Urothelium cell line (cell line): ENCODE data around the gene SEC31B.

ENCODE experiments used
- DNase-seq: peaks from one replicate; pipeline ENCODE4 v3.0.0; 2011; ENCODE audit warnings: low spot score, mixed read lengths
- FAIRE-seq: peaks from 2 replicates; lab custom pipeline; 2011; peaks lifted over from hg19 to GRCh38; lab: Jason Lieb, UNC

The SEC31B gene

GRCh38 chr10:100519311-100520051 is at the start of gene SEC31B:
Gene SEC31B (minus strand): TSS chr10:100519861. CDS start chr10:100516952, 2,909 bp downstream.
- FAIRE-seq (peak; percentile 9), DNase-seq (no peak)

DNA sequence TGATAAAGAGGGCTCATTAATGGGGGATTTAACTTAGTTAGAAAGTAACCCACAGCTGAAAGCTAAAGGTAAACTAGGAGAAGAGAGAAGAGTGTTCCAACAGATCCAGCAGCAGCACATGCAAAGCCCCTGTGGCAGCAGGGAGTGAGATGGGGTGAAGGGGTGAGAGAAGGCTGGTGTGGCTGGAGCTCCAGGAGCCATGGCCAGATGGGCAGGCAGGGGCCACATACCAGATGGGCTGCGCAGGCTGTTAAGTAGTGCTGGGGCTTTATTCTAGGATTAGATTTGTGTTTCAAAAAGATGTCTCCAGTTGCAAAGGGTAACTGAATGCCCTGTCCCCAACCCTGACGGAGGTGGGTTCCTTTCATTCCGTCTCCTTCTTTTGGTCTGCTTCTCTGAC is 49.3 kb upstream of the SEC31B start:
- DNase-seq (no peak), FAIRE-seq (no peak)

DNA sequence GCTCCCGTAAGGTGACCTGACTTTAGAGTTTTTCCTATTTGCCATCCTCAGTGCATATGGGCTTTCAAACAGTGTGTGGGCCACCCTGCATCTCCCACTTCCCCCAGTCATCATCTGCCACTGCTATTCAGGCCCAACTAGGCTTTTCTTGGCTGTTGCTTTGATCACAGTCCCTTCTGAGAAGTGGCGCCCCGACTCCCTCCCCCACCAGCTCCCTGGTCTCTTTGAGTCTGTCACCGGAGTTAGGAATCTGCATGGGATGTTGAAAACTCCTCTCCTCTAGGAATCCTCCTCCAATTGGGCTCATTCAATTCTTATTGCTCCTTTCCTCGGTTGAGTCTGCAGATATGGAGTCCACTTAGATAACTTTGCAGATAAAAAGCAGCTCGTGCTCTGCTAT is 48.2 kb upstream of the SEC31B start:
- FAIRE-seq (no peak), DNase-seq (no peak)

GRCh38 chr10:100567249-100567648 is 47.6 kb upstream of the SEC31B start:
- FAIRE-seq, result no peak

GRCh38 chr10:100566561-100566960 is 46.9 kb upstream of the SEC31B start:
- DNase-seq, result no peak
- no peak for FAIRE-seq

More at GRCh38 chr10:100567249-100567648, 47.6 kb upstream of the SEC31B start:
- DNase-seq, result no peak

DNA sequence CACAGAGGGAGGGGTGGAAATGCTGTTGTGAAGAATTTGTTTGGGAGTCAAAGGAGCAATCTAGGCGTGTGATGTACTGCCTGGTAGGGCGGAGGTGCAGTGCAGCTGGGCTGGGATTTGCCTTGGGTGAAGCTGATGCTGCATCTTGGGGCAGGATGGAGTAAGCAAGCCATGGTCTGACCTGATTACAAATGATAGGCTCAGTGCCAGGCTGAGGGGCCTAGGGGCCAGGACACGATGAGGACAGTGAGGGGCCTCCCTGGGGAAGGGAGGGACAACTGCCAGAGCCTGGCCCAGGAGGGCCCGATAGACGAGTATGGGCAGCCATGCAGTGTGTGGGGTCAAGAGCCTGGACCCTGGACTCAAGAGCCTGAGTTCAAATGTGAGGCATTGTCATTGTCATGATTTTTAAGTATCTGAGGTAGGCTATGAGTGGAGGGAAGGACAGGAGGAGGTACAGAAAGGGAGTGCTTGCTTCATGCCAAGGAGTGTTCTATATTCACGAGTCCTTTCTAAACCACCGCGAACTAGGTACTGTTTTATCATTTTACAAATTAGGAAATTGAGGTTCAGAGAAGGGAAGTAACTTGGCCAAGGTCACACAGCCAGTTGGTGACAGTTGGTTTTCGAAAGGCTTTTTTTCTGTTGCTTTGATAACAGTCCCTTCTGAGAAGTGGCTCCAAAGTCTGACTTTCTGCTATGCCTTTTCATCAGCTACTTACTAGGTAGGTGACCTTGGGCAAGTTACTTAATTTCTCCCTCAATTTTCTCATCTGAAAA is 45.7 kb upstream of the SEC31B start:
- peak; percentile 17 for FAIRE-seq
- no peak for DNase-seq

GRCh38 chr10:100562008-100562672 is 42.5 kb upstream of the SEC31B start:
- FAIRE-seq, result no peak
- DNase-seq, result no peak

DNA sequence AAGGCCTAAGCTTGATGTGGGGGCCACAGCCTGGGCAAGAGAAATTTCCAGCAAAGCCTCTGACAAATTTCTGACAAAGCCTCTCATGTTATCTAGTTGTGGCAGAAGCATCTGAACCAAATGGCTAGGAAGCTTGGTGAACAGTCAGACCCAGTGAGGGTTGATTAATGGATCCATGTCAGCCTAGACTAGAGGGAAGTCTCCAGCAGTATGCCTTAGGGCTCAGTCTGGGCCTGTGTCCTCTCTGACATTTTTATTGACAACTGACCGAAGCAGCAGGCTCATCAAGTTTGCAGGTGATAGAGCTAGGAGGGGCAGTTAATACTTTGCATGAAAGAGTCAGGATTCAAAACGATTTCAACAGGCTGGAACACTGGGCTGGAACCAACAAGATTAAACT is 41.3 kb upstream of the SEC31B start:
- no peak for DNase-seq
- FAIRE-seq, result peak; percentile 42

DNA sequence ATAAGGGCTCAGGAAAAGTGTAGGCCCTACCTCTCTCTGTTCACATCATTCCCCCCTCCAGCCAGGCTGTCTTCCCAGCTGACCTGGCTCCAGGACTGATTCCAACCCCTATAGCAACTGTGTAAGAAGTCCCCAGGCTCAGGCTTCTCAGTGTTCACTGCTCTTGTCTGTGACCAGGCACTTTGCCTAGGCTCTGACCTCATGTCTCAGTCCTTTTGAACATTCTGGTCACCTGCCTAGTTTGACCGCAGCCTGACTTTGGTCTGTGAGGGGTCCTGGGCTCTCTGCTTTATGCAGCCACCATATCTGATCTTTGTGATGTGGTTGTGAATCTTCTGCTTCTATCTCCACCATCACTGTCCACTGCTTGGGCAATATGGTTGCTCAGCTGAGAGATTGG is 40.6 kb upstream of the SEC31B start:
- FAIRE-seq (no peak), DNase-seq (no peak)

GRCh38 chr10:100554902-100555301 is 35.2 kb upstream of the SEC31B start:
- no peak for FAIRE-seq

DNA sequence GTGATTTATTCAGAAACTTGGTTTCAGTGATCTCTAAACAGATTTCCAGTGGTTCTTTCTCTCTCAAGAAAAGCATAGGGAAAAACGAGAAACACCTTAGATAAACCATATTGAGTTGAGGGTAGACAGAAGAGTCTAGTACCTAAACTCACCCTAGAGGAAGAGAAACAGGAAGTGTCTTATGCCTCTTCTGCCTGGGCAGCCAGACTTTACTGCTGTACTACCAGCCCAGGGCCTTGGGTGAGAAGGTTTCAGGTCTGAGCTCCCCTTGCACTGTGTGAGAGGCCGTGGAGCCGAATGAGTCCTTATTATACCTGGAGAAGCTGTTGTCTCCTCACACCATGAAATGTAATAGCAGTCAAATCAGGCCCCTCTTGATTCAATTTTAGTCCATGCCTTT is 34.3 kb upstream of the SEC31B start:
- no peak for DNase-seq
- no peak for FAIRE-seq

More at GRCh38 chr10:100554902-100555301, 35.2 kb upstream of the SEC31B start:
- DNase-seq, result no peak

GRCh38 chr10:100551738-100552137 is 32.1 kb upstream of the SEC31B start:
- FAIRE-seq, result no peak
- no peak for DNase-seq

DNA sequence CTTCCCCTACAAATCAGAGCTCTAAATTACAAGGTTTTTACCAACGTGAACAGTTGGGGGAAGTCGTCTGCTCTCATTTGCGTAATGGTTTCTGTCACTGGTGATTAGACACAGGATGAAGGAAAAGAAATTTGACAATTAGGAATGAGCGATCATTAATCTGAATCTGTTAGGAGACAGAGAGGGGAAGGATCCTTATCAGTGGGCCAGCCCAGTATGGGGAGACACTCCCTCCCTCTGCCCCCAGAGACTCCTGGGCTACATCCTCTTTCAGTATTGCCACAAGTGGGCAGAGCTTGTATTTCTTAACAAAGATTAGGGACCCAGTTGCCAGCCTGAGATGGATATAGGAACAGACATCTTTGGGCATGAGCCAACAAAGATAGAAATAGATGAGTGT is 31.5 kb upstream of the SEC31B start:
- no peak for FAIRE-seq
- no peak for DNase-seq

- DNase-seq (no peak), FAIRE-seq (no peak)
Measured at GRCh38 chr10:100544950-100545349, 25.3 kb upstream of the SEC31B start.

- no peak for DNase-seq
- FAIRE-seq, result no peak
Measured at GRCh38 chr10:100537475-100537874, 17.8 kb upstream of the SEC31B start.

DNA sequence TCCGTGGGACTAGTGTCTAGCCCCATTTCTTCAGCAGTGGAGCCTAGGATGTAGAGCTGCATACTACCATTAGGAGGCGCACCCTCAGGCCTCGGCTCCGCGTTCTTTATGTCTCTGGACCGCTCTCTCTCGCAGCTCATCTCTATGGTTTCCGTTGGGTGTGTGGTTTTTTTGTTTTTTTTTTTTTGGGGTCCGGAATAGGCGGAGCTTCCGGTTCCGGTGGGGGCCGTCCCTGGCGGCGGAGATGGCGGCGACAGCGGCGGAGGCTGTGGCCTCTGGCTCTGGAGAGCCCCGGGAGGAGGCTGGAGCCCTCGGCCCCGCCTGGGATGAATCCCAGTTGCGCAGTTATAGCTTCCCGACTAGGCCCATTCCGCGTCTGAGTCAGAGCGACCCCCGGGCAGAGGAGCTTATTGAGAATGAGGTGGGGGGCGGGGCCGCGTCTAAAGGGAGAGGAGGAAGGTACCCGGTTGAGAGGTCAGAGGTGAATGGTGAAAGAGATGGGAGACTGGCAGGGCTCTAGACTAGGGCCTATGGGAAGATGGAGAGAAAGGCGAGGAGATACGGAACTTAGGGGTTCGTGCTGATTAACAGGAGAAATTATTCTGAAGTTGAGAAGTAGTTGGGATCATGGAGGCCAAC is 16.2 kb upstream of the SEC31B start, which contains the start of gene HIF1AN:
Gene HIF1AN, plus strand, starts transcription at position 229 of the 639 bp plus-strand sequence. Its CDS starts 16 bp downstream, at position 245.
- DNase-seq, result peak; percentile 97
- FAIRE-seq, result no peak

DNA sequence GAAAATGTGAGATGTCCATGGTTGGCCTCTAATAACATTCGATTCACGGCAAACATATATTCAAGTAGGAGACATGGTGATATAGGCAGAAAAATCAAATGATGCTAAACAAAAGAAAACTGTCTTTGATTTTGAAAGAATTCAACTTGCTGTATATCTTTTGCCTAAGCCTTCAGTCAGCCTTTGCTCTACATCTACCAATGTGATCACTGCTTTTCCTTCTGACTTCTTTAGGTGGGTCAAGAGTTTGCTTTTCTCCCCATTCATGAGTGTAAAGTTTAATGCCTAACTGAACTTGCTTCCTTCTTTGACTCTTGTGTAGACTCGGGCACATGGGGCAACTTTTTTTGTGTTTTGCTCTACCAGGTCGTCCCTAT is 15.7 kb upstream of the SEC31B start:
- no peak for DNase-seq
- FAIRE-seq, result no peak

DNA sequence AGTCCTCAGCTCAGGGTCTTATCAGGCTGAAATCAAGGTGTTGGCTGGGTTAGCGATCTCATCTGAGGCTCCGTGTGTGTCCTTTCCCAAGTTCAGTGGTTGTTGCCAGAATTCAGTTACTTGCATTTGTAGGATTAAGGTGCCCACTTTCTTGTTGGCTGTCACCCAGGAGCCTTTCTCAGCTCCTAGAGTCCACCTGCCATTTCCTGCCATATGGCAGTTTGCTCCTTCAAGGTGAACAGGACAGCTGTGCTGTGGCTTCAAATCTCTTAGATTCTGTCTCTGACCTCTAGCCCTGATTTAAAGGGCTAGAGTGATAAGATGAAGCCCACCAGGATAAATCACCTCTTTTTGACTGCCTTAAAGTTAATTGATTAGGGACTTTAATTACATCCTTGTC is 15.1 kb upstream of the SEC31B start:
- DNase-seq (no peak), FAIRE-seq (no peak)

DNA sequence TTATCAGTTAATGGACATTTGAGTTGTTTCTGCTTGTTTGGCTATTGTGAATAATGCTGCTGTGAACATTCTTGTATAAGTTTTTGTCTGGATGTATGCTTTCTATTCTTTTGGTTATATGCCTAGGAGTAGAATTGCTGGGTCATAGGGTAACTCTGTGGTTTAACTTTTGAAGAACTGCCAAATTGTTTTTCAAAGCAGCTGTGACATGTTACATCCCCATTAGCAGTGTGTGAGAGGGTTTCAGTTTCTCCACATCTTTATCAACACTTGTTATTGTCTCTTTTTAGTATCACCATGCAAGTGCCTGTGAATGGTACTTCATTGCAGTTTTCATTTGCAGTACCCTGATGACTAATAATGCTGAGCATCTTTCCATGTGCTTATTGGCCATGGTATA is 12.1 kb upstream of the SEC31B start:
- no peak for FAIRE-seq
- no peak for DNase-seq

DNA sequence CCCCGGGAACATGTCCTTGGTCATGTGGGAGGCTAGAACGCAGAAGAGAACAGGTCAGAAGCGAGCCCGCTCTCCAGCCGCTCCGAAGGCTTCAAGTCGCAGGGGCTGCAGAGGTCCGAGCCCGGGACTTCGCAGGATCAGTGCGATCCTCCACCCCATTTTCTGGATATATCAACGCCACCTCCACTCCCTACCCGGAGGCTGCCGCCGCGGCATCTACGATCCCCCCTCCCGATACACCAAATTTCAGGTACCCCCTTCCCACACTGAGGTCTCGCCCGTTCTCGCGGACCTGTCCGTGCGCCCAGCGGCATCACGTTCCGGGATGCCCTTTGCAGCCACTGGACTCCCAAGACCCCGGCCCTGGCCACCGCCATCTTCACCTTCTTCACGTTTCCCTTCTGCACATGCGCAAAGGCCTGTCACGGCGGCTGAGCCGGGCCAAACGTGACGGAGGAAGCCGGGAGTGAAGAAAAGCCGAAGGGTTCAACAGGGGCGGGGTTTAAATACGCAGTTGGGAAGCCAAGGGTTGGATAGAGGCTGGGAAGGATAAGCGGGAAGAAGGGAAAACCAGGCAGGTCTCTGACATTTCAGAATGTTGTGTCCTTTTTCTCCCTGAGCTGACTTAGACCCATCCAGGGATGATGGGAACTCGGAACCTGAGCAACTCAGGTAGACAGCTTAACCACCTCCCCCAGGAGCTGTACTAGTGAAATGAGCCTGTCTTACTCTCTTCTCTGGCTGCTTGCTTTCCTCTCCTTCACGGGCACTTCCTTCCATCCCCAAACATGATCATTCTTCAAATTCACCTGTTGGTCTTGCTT is 10.0 kb upstream of the SEC31B start, which contains the start of gene NDUFB8:
Gene NDUFB8, minus strand, starts transcription at position 397 of the 824 bp plus-strand sequence. Its CDS starts 20 bp downstream, at position 377.
- no peak for FAIRE-seq
- peak; percentile 91 for DNase-seq
